GM18507 (cell line): ENCODE data around the gene EPC2.
"Not testable (repeated sequence)": the region's sequence is repeated elsewhere in the genome, so short reads cannot be mapped to it uniquely, and the experiment has no call there.

Source experiments
- DNase-seq: peaks from one replicate; pipeline ENCODE4 v3.0.0; 2011; ENCODE audit warnings: low read depth; ENCODE audit not compliant: insufficient read length; ENCODE audit errors: extremely low spot score
- FAIRE-seq: peaks from 2 replicates; lab custom pipeline; 2011; peaks lifted over from hg19 to GRCh38; lab: Jason Lieb, UNC

The EPC2 gene

DNA sequence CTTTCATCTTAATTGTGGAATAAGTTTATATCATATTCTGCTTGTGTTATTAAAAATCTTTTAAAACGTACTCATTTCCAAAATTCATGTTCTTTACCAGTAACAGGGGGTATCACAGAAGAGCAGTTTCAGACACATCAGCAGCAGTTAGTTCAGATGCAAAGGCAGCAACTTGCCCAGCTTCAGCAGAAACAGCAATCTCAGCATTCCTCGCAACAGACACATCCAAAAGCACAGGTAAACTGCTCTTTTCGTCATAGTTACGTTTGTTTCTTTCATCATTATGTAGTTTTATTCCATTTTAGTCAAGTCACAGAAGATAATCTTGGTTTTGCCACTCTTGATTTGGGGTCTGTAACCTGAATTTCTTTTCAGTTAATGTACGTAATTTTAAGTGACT lies 137.0 kb downstream of the EPC2 start:
- no peak for FAIRE-seq
- no peak for DNase-seq

GRCh38 chr2:148789059-148789458 lies 144.5 kb downstream of the EPC2 start:
- DNase-seq: no peak
- FAIRE-seq: no peak

DNA sequence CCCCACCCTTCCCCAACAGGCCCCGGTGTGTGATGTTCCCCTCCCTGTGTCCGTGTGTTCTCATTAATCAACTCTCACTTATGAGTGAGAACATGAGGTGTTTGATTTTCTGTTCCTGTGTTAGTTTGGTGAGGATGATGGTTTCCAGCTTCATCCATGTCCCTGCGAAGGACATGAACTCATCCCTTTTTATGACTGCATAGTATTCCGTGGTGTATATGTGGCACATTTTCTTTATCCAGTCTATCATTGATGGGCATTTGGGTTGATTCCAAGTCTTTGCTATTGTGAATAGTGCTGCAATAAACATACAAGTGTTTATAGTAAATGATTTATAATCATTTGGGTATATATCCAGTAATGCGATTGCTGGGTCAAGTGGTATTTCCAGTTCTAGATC lies 145.6 kb downstream of the EPC2 start:
- not testable (repeated sequence) for DNase-seq

GRCh38 chr2:148794558-148794957 lies 150.0 kb downstream of the EPC2 start:
- no peak for FAIRE-seq
- no peak for DNase-seq

More for the DNA sequence above, 145.6 kb downstream of the EPC2 start:
- FAIRE-seq: not testable (repeated sequence)

GRCh38 chr2:148796735-148797512 lies 152.4 kb downstream of the EPC2 start:
- no peak for DNase-seq
- no peak for FAIRE-seq

GRCh38 chr2:148802448-148803220 lies 158.1 kb downstream of the EPC2 start:
- FAIRE-seq (no peak), DNase-seq (no peak)

GRCh38 chr2:148810081-148810480 lies 165.5 kb downstream of the EPC2 start:
- FAIRE-seq (no peak), DNase-seq (no peak)

DNA sequence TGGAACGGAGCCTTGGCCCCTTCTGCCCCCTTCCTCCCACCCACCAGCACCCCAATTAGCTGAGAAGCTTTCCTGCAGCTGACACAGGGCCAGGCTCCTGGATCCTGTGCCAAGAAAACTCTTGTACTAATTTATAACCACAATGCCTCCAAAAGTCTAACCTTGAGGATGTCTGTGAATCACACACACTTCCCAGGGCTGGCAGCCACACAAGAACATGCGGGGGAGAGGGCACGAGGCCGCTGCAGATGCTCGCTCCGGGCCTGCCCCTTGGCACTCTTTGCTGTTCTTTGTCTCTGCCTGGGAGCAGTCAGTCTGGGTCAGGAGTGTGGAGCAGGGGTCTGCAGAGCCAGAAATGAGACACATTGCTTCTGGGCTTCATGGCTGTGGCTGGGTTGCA lies 167.8 kb downstream of the EPC2 start:
- FAIRE-seq: no peak
- DNase-seq: no peak

DNA sequence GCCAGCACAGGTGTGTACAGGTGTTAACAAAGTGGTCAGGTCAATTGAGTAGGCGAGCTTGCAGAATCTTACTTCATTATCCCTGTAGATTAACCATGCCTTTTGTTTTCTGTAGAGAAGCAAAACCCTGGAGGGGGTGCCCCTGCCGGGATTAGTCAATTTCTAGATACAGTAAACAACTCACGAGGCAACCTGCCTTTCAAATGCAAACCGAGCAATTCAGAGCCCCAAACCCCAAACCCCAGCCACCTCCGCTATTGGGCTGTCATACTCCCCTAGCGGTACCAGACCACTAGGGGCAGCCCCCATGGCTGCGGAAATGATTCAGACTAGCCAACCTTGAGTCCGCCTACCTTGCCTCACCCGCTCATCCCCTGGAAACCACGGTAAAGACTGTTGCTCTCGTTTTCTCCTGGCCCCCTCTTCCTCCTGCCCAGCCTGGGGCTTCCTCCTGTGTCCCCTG lies 169.1 kb downstream of the EPC2 start:
- DNase-seq: peak; percentile 62
- FAIRE-seq: peak; percentile 81

DNA sequence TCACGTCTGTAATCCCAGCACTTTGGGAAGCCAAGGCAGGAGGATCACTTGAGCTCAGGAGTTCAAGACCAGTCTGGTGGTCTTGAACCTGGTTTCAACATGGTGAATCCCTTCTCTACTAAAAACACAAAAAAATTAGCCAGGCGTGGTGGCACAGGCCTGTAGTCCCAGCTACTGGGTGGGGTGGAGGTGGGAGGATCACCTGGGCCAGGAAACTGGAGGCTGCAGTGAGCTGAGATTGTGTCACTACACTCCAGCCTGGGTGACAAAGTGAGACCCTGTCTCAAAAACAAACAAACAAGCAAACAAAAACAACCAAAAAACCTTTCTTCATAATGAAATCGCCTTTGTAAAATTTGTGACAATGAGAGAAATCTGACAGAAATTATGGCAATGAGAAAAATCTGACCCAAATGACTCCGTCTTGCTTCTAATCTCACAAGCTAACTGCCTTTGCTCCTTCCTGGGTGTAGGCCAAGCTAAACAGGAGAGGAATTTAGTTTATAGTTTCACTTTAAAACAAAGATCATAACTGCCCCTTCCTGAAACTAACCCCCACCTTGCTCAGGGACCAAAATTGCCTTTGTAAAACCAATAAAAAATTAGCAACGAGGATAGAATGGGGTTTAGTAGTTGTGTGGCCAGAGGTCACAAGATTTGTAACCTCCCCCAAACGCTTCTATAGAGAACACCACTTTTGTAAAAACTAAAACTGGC lies 169.8 kb downstream of the EPC2 start:
- FAIRE-seq (no peak), DNase-seq (no peak)

DNA sequence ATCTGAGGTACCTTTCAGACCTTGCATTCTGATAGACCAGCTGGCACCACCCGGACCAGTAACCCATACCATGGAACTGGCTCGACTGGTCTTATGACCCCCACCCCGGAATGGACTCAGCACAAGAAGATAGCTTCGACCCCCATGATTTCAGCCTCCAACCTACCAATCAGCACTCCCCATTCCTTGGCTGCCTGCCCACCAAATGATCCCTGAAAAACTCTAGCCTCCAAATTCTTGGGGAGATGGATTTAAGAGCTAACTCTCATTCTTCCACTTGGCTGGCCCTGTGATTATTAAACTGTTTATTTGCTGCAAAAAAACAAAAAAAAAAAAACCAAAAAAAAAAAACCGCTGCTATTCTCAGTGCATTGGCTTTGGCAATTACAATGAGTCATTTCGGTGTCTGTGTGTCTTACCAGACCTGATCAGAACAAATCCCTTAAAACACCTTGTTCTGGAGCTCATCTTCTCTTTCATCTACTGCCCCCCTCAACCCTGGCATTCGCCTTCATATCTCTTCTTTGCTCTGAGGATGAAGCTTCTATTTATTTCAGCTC lies 170.4 kb downstream of the EPC2 start:
- no peak for DNase-seq
- FAIRE-seq: no peak

GRCh38 chr2:148816176-148816575 lies 171.6 kb downstream of the EPC2 start:
- no peak for DNase-seq
- FAIRE-seq: no peak

GRCh38 chr2:148817210-148817708 lies 172.7 kb downstream of the EPC2 start:
- DNase-seq (no peak), FAIRE-seq (no peak)

DNA sequence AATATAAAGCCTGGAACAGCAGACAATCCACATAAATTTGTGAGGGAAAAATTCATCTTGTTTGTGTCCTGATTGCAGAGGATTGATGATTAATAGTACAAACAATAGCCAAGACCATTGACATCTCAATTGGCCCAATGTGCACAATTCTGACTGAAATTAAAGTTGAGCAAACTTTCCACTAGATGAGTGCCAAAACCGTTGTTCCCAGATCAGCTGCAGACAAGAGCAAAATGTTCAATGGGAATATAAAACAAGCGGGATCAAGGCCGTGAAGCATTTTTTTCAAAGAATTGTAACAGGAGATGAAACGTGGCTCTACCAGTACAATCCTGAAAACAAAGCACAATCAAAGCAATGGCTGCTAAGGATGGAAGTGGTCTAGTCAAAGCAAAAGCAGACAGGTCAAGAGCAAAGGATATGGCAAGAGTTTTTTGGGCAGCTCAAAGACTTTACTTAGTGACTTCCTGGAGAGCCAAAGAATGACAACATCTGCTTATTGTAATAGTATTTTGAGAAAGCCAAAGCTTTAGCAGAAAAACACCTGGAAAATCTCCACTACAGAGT lies 174.6 kb downstream of the EPC2 start:
- FAIRE-seq (no peak), DNase-seq (no peak)

- FAIRE-seq (no peak), DNase-seq (no peak)
Measured at GRCh38 chr2:148824190-148824589, 179.6 kb downstream of the EPC2 start.

GRCh38 chr2:148826791-148827190 lies 182.2 kb downstream of the EPC2 start:
- FAIRE-seq (no peak), DNase-seq (no peak)

GRCh38 chr2:148828941-148829340 lies 184.4 kb downstream of the EPC2 start:
- FAIRE-seq (no peak), DNase-seq (no peak)

DNA sequence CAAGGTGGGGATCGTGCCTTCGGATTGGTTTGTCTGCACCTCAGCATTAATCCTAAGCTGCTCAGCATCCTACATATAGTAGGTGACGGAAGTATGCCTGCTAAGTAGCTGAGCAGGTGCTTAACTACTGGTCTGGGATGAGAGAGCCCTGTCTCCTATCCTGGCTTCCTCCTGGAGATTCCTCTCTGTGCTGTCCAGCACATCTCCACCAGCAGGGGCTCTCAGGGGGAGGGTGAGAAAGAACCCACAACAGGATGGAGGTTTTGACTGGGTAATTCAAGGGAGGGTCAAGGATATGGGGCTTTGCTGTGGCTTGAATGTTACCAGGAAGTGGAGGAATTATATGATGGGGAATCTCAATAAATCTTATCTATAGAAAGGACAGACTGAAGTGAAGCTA lies 185.1 kb downstream of the EPC2 start:
- no peak for DNase-seq
- no peak for FAIRE-seq

DNA sequence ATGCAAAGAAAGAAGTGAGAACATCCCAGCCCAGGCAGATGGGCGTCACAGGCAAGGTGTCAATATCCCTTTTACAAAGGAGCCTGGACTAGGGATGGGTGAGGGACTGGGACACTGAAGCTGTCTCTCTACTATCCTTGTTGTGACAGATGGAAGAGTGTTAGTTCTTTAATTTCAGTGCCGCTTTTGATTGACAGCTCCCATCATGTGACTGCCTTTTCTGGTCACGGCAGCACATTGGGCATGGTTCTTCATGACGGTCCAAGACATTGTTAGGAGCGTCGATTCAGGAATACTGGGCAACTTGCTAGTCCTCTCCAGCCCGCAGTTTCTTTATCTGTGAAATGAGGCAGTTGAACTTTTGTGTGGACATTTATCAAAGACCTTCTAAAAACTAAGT lies 188.1 kb downstream of the EPC2 start:
- no peak for FAIRE-seq

More for the DNA sequence above, 188.1 kb downstream of the EPC2 start:
- DNase-seq: no peak
